ENCODE measurements around the gene NDUFS2. TPM values are rescaled to one million over a fixed set of nuclear protein-coding genes. Genes with fewer than 3 reads are reported as not detected.
"Not testable (repeated sequence)": the region's sequence is repeated elsewhere in the genome, so short reads cannot be mapped to it uniquely, and the experiment has no call there.

NDUFS2 gene
- total and polyA plus RNA-seq, 2 experiments from 2014 or later, result 104 to 135 TPM

- no peak for DNase-seq
- no peaks in the 10 kb centered on the region for H3K9me2 ChIP-seq (ENCODE audit: insufficient read depth)
- H3K79me2 ChIP-seq (ENCODE audit: insufficient read depth), result no peaks in the 10 kb centered on the region
- peaks cover 34% of the 10 kb centered on the region for H3F3A ChIP-seq (ENCODE audit: insufficient read depth)
- no peak overlapping the region for H3K4me2 ChIP-seq (ENCODE audit: unreplicated experiment)
- TF ChIP-seq EZH2phosphoT487 (IDR thresholded peaks at IDR 0.05; ENCODE audit: insufficient read depth, low read depth) (no peak), EZH2 (IDR thresholded peaks at IDR 0.05; ENCODE audit: insufficient read depth, poor library complexity, severe bottlenecking) (no peak)
- no peaks in the 10 kb centered on the region for H4K20me1 ChIP-seq (ENCODE audit: insufficient read depth)
- H3K4me3 ChIP-seq, result no peak overlapping the region
- peaks cover 26% of the 10 kb centered on the region for H3K4me1 ChIP-seq (ENCODE audit: insufficient read depth)
- 74 to 80% methylated on average over 5 of the region's 5 CpGs for WGBS, 2 experiments (ENCODE audit: low coverage in 1 of 2, low lambda C conversion rate in 2 of 2, missing lambda C conversion rate in 2 of 2)
- H3K9ac ChIP-seq, result no peak overlapping the region
- H2AFZ ChIP-seq, result no peak overlapping the region
- no peaks in the 10 kb centered on the region for H3K9me3 ChIP-seq (ENCODE audit: low read depth)
- H3K27me3 ChIP-seq (replicated peaks; ENCODE audit: insufficient read depth), result no peaks in the 10 kb centered on the region
- no peaks in the 10 kb centered on the region for H3K36me3 ChIP-seq (ENCODE audit: low read depth)
- in situ Hi-C loops (cut with MboI), result no loop called here
- no peak overlapping the region for H3K27ac ChIP-seq
These were observed 17.1 kb downstream of the NDUFS2 start for GRCh38 chr1:161219078-161219892.

- no peaks in the 10 kb centered on the region for H4K20me1 ChIP-seq (ENCODE audit: insufficient read depth)
- peaks cover 28% of the 10 kb centered on the region for H3F3A ChIP-seq (ENCODE audit: insufficient read depth)
- no peak overlapping the region for H3K9ac ChIP-seq
- H3K27me3 ChIP-seq (replicated peaks; ENCODE audit: insufficient read depth), result no peaks in the 10 kb centered on the region
- H3K4me3 ChIP-seq, result no peak overlapping the region
- WGBS, 2 experiments (ENCODE audit: low coverage in 1 of 2, low lambda C conversion rate in 2 of 2, missing lambda C conversion rate in 2 of 2), result 84 to 93% methylated on average over 5 of the region's 5 CpGs
- H3K79me2 ChIP-seq (ENCODE audit: insufficient read depth), result no peaks in the 10 kb centered on the region
- in situ Hi-C loops (cut with MboI), result no loop called here
- H3K27ac ChIP-seq, result no peak overlapping the region
- no peak overlapping the region for H3K4me2 ChIP-seq (ENCODE audit: unreplicated experiment)
- DNase-seq, result no peak
- H3K4me1 ChIP-seq (ENCODE audit: insufficient read depth), result peaks cover 26% of the 10 kb centered on the region
- no peaks in the 10 kb centered on the region for H3K36me3 ChIP-seq (ENCODE audit: low read depth)
- no peak overlapping the region for H2AFZ ChIP-seq
- no peaks in the 10 kb centered on the region for H3K9me2 ChIP-seq (ENCODE audit: insufficient read depth)
- no peak for TF ChIP-seq EZH2 (IDR thresholded peaks at IDR 0.05; ENCODE audit: insufficient read depth, poor library complexity, severe bottlenecking)
- no peak for TF ChIP-seq EZH2phosphoT487 (IDR thresholded peaks at IDR 0.05; ENCODE audit: insufficient read depth, low read depth)
- H3K9me3 ChIP-seq (ENCODE audit: low read depth), result no peaks in the 10 kb centered on the region
These were observed 17.8 kb downstream of the NDUFS2 start for GRCh38 chr1:161220002-161220401.

- TF ChIP-seq EZH2 (IDR thresholded peaks at IDR 0.05; ENCODE audit: insufficient read depth, poor library complexity, severe bottlenecking) (no peak), EZH2phosphoT487 (IDR thresholded peaks at IDR 0.05; ENCODE audit: insufficient read depth, low read depth) (no peak)
These were observed 20.2 kb downstream of the NDUFS2 start for GRCh38 chr1:161222175-161223019.

GRCh38 chr1:161223805-161224694, 21.9 kb downstream of the NDUFS2 start:
- no peak for DNase-seq
- Histone ChIP-seq H3K79me2 (ENCODE audit: insufficient read depth) (peaks cover 7% of the 10 kb centered on the region), H2AFZ (no peak overlapping the region), H3F3A (ENCODE audit: insufficient read depth) (peaks cover 5% of the 10 kb centered on the region; the same call in 1 of the 2 replicates), H3K4me2 (ENCODE audit: unreplicated experiment) (no peak overlapping the region), H3K27ac (no peak overlapping the region), H3K9ac (no peak overlapping the region), H4K20me1 (ENCODE audit: insufficient read depth) (no peaks in the 10 kb centered on the region), H3K4me1 (ENCODE audit: insufficient read depth) (peaks cover 11% of the 10 kb centered on the region; the same call in 1 of the 2 replicates), H3K36me3 (ENCODE audit: low read depth) (no peaks in the 10 kb centered on the region), H3K27me3 (replicated peaks; ENCODE audit: insufficient read depth) (no peaks in the 10 kb centered on the region), H3K4me3 (no peak overlapping the region), H3K9me2 (ENCODE audit: insufficient read depth) (no peaks in the 10 kb centered on the region), H3K9me3 (ENCODE audit: low read depth) (no peaks in the 10 kb centered on the region)
- WGBS, 2 experiments (ENCODE audit: low coverage in 1 of 2, low lambda C conversion rate in 2 of 2, missing lambda C conversion rate in 2 of 2), result 94 to 95% methylated on average over 7 of the region's 7 CpGs
- no peak for TF ChIP-seq EZH2phosphoT487 (IDR thresholded peaks at IDR 0.05; ENCODE audit: insufficient read depth, low read depth)
- no peak for TF ChIP-seq EZH2 (IDR thresholded peaks at IDR 0.05; ENCODE audit: insufficient read depth, poor library complexity, severe bottlenecking)
- in situ Hi-C loops (cut with MboI), result no loop called here

More at GRCh38 chr1:161222175-161223019, 20.2 kb downstream of the NDUFS2 start:
- no peak for DNase-seq
- Histone ChIP-seq H3K4me2 (ENCODE audit: unreplicated experiment) (no peak overlapping the region), H3K79me2 (ENCODE audit: insufficient read depth) (peaks cover 7% of the 10 kb centered on the region; the same call in 1 of the 2 replicates), H3K36me3 (ENCODE audit: low read depth) (no peaks in the 10 kb centered on the region), H3K27me3 (replicated peaks; ENCODE audit: insufficient read depth) (no peaks in the 10 kb centered on the region), H3K27ac (no peak overlapping the region), H3K9me2 (ENCODE audit: insufficient read depth) (no peaks in the 10 kb centered on the region), H2AFZ (no peak overlapping the region), H3F3A (ENCODE audit: insufficient read depth) (peaks cover 8% of the 10 kb centered on the region), H4K20me1 (ENCODE audit: insufficient read depth) (no peaks in the 10 kb centered on the region), H3K9me3 (ENCODE audit: low read depth) (no peaks in the 10 kb centered on the region), H3K4me1 (ENCODE audit: insufficient read depth) (peaks cover 17% of the 10 kb centered on the region), H3K9ac (no peak overlapping the region), H3K4me3 (no peak overlapping the region)
- in situ Hi-C loops (cut with MboI), result no loop called here
- WGBS, 2 experiments (ENCODE audit: low coverage in 1 of 2, low lambda C conversion rate in 2 of 2, missing lambda C conversion rate in 2 of 2), result 57 to 60% methylated on average over 6 of the region's 6 CpGs

- DNase-seq; H3K9ac ChIP-seq; H3K9me3 ChIP-seq (ENCODE audit: low read depth); H3K36me3 ChIP-seq (ENCODE audit: low read depth); H3K27me3 ChIP-seq (replicated peaks; ENCODE audit: insufficient read depth); H4K20me1 ChIP-seq (ENCODE audit: insufficient read depth); H3K79me2 ChIP-seq (ENCODE audit: insufficient read depth); H3K27ac ChIP-seq; H3K9me2 ChIP-seq (ENCODE audit: insufficient read depth); H3K4me2 ChIP-seq (ENCODE audit: unreplicated experiment); in situ Hi-C loops (cut with MboI); H3K4me3 ChIP-seq; H3F3A ChIP-seq (ENCODE audit: insufficient read depth): not testable (repeated sequence)
- 87% methylated on average over 12 to 13 of the region's 13 CpGs for WGBS, 2 experiments (ENCODE audit: low coverage in 1 of 2, low lambda C conversion rate in 2 of 2, missing lambda C conversion rate in 2 of 2)
- peak overlapping the region; percentile 97 for H2AFZ ChIP-seq
- H3K4me1 ChIP-seq (ENCODE audit: insufficient read depth), result peaks cover 11% of the 10 kb centered on the region; the same call in 1 of the 2 replicates
These were observed 22.5 kb downstream of the NDUFS2 start for GRCh38 chr1:161224695-161225087.
